NCI-H1436 treated with DMSO at 0.1 percent for 48 hours (cell line): ENCODE data around the gene ADAR.
"Not testable (repeated sequence)": the region's sequence is repeated elsewhere in the genome, so short reads cannot be mapped to it uniquely, and the experiment has no call there.

ENCODE experiments used
- DNase-seq: peaks from one replicate; lab custom pipeline; 2025; lab: John Stamatoyannopoulos, UW

The ADAR gene, protein sequence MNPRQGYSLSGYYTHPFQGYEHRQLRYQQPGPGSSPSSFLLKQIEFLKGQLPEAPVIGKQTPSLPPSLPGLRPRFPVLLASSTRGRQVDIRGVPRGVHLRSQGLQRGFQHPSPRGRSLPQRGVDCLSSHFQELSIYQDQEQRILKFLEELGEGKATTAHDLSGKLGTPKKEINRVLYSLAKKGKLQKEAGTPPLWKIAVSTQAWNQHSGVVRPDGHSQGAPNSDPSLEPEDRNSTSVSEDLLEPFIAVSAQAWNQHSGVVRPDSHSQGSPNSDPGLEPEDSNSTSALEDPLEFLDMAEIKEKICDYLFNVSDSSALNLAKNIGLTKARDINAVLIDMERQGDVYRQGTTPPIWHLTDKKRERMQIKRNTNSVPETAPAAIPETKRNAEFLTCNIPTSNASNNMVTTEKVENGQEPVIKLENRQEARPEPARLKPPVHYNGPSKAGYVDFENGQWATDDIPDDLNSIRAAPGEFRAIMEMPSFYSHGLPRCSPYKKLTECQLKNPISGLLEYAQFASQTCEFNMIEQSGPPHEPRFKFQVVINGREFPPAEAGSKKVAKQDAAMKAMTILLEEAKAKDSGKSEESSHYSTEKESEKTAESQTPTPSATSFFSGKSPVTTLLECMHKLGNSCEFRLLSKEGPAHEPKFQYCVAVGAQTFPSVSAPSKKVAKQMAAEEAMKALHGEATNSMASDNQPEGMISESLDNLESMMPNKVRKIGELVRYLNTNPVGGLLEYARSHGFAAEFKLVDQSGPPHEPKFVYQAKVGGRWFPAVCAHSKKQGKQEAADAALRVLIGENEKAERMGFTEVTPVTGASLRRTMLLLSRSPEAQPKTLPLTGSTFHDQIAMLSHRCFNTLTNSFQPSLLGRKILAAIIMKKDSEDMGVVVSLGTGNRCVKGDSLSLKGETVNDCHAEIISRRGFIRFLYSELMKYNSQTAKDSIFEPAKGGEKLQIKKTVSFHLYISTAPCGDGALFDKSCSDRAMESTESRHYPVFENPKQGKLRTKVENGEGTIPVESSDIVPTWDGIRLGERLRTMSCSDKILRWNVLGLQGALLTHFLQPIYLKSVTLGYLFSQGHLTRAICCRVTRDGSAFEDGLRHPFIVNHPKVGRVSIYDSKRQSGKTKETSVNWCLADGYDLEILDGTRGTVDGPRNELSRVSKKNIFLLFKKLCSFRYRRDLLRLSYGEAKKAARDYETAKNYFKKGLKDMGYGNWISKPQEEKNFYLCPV

DNA sequence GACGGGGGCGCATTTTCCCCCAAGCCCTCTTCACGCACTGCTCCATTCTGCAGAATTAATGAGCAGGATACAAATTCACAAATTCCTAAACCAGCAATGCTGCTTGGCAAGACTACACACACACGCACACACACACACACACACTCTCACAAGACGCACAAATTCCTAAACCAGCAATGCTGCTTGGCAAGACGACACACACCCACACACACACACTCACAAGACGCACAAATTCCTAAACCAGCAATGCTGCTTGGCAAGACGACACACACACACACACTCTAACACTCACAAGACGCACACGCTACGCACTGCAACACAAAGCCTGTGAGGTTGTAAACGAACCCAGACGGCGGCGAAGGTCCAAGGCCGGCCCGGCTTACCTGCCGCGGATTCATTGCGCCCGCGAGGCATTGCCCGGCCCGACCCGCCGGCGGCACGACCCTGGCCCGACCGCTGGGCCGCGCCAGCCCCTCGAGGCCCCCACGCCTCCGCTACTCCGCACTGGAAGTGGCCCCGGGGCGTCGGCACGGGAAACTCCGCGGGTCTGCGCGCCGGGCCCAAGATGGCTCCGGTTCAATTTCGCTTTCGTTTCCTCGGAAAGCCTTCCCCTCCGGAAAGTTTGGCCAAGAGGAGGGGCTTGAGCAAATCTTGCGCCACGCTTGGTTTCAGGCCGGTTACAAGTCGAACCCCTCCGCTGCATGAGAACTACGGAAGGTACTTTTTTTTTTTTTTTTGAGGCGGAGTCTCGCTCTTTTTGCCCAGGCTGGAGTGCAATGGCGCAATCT is at the start of gene ADAR:
Gene ADAR, minus strand, starts transcription at position 578 of the 788 bp plus-strand sequence. Its CDS starts 180 bp downstream, at position 398.
- no peak for DNase-seq

GRCh38 chr1:154657556-154657955 is 49.6 kb upstream of the ADAR start:
- DNase-seq: no peak

- no peak for DNase-seq
These were observed 44.9 kb upstream of the ADAR start for GRCh38 chr1:154652893-154653292.

DNA sequence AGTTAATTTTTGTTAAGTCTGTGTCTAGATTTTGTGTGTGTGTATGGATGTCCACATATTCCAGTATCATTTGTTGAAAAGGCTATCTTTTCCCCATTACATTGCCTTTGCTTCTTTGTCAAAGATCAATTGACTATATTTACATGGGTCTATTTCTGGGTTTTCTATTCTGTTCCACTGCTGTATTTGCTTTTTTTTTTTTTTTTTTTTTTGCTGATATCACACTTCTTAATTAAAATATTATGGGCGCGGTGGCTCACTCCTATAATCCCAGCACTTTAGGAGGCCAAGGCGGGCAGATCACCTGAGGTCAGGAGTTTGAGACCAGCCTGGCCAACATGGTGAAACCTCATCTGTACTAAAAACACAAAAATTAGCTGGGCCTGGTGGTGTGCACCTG is 36.7 kb upstream of the ADAR start:
- DNase-seq: not testable (repeated sequence)

DNA sequence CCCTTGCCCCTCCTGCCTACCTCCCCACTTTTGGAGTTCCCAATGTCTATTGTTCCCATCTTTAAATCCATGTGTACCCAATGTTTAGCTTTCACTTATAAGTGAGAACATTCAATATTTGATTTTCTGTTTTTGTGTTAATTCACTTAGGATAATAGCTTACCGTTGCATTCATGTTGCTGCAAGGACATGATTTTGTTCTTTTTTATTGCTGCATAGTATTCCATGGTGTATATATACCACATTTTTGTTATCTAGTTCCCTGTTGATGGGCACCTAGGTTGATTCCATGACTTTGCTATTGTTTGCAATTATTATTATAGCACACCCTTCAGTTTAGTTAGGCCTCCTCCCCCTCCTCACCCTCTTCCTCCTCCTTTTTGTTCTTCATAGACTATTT is 33.5 kb upstream of the ADAR start:
- no peak for DNase-seq

DNA sequence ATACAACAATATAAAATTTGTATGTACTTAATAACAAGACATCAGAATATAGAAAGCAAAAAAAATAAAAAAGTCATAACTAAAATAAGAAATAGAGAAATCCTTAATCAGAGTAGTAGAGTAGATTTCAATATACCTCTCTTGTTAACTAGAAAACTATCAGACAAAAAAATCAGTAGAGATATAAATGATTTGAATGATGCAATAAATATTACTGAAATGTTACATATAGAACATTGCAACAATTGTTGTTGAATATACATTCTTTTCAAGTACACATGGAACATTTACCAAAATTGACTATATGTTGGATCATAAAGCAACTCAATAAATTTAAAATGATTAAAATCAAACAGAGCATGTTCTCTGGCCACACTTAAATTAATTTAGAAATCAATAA is 31.9 kb upstream of the ADAR start:
- no peak for DNase-seq

DNA sequence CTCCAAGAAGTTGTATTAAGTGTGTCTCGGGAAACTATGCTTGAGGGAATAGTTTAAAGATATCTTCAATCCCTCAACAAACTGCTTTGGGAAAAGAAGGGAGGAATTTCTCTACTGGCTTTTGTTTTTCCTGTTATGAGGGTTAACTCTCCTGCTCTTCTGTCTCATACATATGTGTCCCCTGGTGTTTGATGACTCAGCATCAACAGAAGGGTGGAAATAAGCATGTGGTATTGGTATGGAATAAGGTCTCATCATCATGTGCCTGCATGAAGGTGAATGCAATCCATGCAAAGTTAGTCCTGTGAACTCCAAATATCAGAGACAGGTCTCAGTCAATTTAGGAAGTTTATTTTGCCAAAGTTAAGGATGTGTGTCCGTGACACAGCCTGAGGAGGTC is 27.2 kb upstream of the ADAR start:
- no peak for DNase-seq

DNA sequence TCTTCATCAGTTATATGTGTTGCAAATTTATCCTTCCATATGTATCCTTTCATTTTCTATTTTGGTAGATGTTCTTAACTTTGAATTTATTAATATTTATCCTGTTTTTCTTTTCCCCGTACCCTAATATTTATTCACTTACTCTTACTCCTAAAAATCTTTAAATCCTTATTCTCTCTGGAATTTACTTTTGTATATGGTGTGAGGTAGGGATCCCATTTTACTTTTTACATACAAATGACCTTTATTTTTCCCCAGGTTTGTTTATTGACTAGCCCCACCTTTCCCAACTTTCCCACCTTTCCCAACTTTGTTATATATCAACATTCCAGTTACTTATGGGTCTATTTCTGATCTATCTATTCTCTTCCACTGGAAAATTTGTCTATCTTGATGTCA is 21.7 kb upstream of the ADAR start:
- no peak for DNase-seq

- no peak for DNase-seq
These were observed 21.2 kb upstream of the ADAR start for GRCh38 chr1:154629061-154629674.

GRCh38 chr1:154628121-154628405 is 20.1 kb upstream of the ADAR start:
- no peak for DNase-seq

- DNase-seq: peak; percentile 57
These were observed 19.5 kb upstream of the ADAR start for GRCh38 chr1:154627257-154628120.

DNA sequence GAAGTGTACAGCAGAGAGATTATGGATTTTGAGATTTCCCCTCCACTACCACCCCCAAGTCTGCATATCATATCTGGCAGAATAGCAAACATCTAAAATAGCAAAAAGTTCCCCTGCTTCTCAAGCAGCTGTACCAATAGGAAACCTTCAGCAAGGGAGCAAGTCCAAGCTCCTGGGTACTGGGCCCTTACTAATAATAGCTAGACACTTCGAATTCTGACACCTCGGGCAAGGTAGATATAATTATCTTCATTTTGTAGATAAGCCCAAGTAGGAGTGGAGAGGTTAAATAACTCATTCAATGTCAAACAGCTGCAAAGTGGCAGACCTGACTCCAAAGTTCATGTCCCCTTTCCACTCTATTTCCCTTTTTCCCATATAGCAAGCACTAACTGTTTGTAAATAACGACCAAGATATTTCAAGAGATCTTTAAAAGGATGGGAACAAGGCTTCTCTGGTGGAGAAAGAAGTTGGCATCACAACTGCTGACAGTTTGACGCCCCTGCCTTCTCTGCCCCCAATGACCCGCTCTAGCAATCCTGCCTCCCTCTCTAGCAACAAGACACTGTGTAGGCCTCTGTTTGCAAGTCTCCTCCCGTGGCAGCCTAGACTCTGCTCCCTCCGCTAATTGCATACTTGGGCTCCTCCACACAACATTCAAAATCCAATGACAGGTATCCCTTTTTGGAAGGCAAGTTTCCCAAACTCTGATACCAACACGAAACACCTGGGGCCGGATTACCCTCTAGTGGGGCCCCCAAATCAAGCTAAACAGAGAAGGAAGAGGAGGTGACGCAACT is 18.7 kb upstream of the ADAR start:
- DNase-seq: no peak

- no peak for DNase-seq
These were observed 17.0 kb upstream of the ADAR start for GRCh38 chr1:154624746-154625643.

DNA sequence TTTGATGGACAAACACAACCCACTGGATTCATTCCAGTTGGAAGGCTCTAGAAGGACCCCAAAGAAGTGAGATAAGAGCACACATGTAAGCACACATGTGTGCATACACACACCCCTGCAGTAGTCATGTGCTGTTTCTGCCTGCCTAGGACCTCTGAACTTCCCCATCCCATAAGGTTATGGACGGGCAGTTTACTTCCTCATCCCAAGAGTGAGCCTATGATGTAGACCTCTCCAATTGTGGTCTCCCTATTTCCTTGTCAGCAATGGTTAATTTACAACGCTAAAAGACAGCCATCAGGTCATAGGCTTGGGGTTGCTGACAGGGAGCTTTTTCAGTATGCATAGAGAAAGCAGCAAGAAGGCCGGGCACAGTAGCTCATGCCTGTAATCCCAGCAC is 15.4 kb upstream of the ADAR start:
- no peak for DNase-seq

DNA sequence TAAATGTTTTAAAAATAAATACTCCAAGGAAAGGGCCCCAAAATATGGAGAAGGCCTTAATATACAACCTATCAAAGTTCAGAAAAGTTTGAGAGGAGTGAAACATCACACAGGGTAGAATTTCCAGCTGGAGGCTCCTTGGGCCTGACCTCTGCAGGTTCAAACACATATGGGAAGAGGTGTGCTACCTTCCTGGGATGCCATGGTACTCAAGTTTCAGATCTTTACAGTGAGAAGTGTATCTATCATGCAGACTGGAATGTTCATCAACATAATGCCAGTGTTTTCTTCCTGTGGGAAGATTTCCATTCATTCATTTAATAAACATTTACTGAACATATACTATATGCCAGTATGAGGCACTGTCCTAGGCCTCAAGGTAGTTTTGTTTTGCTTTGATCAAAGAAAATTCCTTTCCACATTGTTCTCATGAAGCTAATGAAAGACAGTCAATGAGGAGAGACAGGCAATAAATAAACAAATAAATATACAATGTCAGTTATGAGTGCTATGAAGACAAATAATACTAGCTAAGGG is 14.6 kb upstream of the ADAR start:
- DNase-seq: no peak

DNA sequence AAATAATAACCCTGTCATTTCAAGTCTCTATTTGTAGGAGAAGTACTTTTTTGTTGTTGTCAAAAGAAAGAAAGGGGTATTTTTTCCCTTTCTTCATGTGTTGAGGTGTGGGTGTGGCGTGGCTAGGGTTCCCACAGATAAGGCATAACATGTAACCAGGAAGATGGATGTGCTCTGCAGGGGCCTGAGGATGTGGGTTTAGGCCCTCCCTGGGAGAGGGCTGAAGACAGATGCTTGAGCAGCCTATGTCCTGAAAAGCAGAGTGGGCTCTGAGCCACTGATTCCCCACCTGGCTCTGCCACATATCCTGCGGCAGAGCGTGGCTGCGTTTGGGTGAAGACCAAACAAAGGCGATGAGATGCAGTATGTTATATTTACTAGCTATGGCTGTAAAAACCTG is 13.9 kb upstream of the ADAR start:
- no peak for DNase-seq

GRCh38 chr1:154620751-154621150 is 12.8 kb upstream of the ADAR start:
- no peak for DNase-seq
